ENCODE results near the gene CEND1.

- no peak for TF ChIP-seq POLR2A (IDR thresholded peaks at IDR 0.05; ENCODE audit: low read length)
- no peak for TF ChIP-seq GATA1 (IDR thresholded peaks at IDR 0.05; ENCODE audit: low read depth, low read length)
These were observed 43.4 kb upstream of the CEND1 start for GRCh38 chr11:833114-833791.
